ENCODE measurements around the gene PANX2. TPM values are rescaled to one million over a fixed set of nuclear protein-coding genes. Genes with fewer than 3 reads are reported as not detected.
"Not testable (repeated sequence)": the region's sequence is repeated elsewhere in the genome, so short reads cannot be mapped to it uniquely, and the experiment has no call there.

The PANX2 gene
- total RNA-seq, 1 donor from 2014 or later: 0.96 TPM

DNA sequence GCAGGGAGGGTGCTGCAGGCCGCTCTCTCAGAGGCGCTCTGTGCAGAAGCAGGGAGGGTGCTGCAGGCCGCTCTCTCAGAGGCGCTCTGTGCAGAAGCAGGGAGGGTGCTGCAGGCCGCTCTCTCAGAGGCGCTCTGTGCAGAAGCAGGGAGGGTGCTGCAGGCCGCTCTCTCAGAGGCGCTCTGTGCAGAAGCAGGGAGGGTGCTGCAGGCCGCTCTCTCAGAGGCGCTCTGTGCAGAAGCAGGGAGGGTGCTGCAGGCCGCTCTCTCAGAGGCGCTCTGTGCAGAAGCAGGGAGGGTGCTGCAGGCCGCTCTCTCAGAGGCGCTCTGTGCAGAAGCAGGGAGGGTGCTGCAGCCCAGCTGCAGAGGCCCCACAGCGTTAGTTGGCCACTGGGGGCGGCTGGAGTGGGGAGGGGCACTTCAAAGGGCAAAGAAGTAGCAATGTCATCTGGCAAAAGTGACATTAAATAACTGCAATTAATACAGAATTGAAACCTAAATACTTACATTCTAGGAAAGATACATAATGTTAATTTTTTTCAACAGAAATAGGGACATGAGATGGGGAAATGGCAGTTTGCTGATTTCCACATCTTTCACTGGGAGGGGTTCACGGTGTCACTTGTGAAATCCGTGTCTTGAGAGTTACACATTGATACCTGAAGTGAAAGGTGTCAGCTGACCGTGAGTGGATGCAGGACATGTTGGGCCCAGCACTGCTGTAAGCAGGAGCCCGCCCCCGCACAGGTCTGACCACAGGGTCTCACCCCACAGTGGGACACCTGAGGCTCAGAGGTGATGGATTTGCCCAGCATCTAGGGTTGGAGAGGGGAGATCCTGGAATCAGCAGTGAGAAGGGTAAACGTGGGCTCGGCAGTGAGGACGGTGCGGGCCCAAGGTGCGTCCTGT lies 23.0 kb upstream of the PANX2 start:
- not testable (repeated sequence) for DNase-seq (ENCODE audit: low spot score)

DNA sequence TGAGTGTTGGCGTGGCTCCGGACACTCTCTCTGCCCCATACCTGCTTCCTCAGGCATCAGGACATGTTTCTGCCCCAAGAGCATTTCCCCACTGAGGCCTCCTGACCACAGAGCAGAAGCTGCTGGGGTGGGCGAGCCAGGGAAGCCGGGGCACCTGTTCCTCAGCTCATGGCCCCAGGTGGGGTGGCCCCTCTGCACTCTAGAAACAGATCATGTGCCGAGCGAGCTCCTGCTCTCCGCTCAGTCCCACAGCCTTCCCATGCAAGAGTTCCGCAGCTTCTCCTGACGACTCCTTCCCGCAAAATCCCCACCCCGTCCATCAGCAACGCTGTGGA lies 22.4 kb upstream of the PANX2 start:
- no peak for DNase-seq (ENCODE audit: low spot score)

- DNase-seq (ENCODE audit: low spot score): peak; percentile 20
These were observed 21.4 kb upstream of the PANX2 start for GRCh38 chr22:50148991-50149721.

DNA sequence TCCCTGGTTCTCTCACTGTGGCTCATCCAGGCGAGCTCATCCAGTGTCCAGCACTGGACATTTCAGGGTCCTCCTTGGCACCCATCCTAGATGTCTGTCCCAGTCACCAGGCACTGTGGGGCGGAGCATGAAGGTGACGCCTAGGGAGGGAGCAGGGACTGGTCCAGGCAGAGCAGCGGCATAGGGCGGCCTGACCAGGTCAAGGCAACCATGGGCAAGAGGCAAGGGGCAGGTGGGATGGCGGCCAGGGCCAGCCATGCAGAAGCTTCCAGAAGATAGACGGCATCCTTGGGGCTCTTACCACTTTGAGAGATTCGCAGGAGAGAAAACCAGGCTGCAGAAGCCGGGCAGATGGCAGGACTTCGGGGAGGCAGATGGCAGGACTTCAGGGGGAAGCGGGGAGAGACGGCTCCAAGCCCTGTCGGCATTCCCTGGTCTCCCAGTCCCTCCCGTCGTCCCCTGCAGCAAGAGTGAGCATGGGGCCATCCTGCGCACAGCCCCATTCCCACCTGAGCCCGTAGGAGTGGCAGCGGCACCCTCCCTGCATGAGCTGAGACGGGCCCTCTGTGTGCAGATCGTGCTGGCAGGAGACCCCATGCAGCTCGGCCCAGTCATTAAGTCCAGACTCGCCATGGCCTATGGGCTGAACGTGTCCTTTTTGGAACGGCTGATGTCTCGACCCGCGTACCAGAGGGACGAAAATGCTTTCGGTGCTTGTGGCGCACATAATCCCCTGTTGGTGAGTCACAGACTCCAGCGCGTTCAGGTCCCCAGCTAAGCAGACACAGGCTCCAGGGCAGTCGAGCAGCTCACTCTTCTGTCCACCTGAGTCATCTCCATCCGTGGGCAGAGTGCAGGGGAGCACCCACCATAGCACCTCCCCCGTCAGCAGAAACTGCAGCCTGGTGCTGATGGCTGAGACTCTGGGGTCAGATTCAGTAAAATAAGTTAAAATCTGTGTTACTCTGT lies 20.1 kb upstream of the PANX2 start:
- DNase-seq (ENCODE audit: low spot score): no peak

GRCh38 chr22:50151571-50152537 lies 18.7 kb upstream of the PANX2 start:
- no peak for DNase-seq (ENCODE audit: low spot score)

- no peak for DNase-seq (ENCODE audit: low spot score)
These were observed 17.3 kb upstream of the PANX2 start for GRCh38 chr22:50153056-50153755.

DNA sequence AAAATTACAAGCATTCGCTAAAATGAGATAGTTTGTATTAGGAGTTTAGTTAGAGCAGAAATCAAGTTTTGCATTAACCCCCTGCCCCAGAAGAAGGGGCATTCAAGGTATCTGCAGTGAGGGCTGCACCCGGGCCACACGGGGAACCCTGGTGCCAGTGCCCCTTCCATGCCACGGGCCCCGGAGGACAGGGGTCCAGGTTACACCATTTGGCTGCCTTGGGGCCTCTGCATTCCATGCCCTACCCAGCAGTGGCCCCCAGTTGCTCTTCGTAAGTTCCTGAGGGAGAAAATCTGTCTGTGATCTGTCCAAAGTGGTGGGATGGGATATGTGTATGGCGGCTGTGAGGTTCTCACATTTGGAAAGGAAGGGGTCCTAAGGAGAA lies 16.8 kb upstream of the PANX2 start:
- no peak for DNase-seq (ENCODE audit: low spot score)

DNA sequence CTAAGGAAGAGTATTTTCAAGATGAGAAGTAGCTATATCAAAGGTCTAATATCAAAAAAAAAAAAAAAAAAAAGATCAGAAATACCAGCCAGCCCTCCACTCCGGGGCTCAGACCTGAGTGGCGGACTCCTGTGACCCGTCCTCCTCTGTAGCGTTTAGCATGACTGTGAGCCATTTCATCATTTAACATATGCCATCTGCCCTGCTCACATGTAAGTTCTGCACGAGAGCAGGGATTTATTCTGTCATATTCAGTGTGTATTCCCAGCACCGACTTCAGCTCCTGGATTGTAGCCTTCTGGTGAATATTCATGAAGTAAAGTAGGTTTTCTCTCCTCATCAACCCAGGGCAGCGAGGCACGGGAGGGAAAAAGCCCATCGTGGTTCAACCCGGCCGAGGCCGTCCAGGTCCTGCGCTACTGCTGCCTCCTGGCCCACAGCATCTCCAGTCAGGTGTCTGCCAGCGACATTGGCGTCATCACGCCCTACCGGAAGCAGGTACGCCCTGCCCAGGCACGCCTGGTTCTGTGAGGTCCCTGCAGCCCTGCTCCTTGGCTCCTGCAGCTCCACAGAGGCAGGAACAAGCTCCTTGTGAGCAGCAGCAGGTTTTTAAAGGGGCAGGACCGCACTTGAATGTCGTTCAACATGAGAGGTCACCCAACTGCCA lies 12.7 kb upstream of the PANX2 start:
- DNase-seq (ENCODE audit: low spot score): no peak

DNA sequence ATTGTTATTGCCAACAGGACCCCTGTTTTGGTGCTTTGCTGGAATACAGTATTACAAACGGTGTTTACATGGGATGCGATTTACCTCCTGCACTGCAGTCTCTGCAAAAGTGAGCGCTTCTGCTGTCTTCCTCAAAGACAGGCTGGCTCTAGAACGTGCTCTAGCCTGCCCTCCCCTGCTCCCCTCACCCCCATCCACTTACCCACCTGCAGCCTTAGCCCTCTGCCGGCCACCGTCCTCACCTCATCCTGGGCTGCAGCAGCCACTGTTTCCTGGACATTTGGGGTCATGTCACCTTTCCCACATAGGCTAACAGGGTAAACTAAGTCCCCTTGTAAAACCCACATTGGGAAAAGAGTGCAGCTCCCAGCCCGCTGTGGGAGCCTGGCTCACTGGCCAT lies 9.6 kb upstream of the PANX2 start:
- no peak for DNase-seq (ENCODE audit: low spot score)

- DNase-seq (ENCODE audit: low spot score): no peak
These were observed 8.8 kb upstream of the PANX2 start for GRCh38 chr22:50161508-50162390.

GRCh38 chr22:50162391-50162956 lies 8.1 kb upstream of the PANX2 start:
- no peak for DNase-seq (ENCODE audit: low spot score)

DNA sequence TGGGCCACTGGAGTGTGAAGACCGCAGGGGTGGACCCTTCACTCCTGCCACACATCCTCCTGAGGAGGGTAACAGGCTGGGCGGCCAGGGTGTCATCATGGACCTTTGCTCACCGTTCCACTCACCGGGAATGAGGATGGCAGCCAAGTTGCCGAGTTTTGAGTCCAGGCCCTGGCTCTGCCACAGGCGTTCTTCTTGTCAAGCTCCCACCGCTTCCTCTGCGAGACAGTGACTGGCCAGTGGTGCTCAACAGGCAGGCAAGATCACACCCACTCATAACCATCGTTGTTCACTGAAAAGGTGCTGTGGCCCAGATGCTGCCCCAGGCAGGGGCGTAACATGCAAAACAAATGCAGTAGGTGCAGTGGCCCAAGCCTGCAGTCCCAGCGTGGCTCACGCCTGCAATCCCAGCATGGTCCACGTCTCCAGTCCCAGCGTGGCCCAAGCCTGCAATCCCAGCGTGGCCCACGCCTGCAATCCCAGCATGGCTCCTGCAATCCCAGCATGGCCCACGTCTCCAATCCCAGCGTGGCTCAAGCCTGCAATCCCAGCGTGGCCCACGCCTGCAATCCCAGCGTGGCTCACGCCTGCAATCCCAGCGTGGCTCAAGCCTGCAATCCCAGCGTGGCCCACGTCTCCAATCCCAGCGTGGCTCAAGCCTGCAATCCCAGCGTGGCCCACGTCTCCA lies 5.0 kb upstream of the PANX2 start:
- no peak for DNase-seq (ENCODE audit: low spot score)

DNA sequence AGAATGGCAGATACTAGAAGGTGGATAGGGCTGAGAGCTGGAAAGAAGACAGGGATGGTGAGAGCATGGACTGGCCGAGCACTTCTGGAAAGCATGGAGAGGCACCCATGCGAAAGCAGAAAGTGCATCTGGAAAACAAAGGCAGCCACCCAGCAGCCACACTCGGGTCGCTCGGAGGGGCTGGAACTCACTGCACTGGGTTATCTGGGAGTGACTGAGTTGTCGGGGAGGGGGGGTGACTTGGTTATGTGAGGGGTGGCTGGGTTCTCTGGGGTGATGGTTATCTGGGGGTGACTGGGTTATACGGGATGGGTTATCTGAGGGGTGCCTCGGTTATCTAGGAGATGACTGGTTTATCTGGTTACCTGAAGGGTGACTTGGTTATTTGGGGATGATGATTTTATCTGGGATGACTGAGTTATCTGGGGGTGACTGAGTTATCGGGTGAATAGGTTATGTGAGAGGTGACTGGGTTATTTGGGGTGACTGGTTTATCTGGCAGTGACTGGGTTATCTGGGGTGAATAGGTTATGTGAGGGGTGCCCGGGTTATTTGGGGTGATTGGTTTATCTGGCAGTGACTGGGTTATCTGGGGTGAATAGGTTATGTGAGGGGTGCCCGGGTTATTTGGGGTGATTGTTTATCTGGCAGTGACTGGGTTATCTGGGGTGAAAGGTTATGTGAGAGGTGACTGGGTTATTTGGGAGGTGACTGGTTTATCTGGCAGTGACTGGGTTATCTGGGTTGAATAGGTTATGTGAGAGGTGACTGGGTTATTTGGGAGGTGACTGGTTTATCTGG lies 2.6 kb upstream of the PANX2 start:
- DNase-seq (ENCODE audit: low spot score): no peak

DNA sequence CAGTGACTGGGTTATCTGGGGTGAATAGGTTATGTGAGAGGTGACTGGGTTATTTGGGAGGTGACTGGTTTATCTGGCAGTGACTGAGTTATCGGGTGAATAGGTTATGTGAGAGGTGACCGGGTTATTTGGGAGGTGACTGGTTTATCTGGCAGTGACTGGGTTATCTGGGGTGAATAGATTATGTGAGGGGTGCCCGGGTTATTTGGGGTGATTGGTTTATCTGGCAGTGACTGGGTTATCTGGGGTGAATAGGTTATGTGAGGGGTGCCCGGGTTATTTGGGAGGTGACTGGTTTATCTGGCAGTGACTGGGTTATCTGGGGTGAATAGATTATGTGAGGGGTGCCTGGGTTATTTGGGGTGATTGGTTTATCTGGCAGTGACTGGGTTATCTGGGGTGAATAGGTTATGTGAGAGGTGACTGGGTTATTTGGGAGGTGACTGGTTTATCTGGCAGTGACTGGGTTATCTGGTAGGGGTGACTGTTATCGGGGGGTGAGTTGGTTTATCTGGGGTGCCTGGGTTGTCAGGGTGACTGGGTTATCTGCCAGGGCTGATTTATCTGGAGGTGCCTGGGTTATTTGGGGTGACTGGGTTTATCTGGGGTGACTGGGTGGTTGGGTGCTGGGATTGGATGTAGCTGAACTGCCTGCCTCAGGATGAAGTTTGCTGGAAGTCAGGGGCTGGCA lies 1.9 kb upstream of the PANX2 start:
- not testable (repeated sequence) for DNase-seq (ENCODE audit: low spot score)

DNA sequence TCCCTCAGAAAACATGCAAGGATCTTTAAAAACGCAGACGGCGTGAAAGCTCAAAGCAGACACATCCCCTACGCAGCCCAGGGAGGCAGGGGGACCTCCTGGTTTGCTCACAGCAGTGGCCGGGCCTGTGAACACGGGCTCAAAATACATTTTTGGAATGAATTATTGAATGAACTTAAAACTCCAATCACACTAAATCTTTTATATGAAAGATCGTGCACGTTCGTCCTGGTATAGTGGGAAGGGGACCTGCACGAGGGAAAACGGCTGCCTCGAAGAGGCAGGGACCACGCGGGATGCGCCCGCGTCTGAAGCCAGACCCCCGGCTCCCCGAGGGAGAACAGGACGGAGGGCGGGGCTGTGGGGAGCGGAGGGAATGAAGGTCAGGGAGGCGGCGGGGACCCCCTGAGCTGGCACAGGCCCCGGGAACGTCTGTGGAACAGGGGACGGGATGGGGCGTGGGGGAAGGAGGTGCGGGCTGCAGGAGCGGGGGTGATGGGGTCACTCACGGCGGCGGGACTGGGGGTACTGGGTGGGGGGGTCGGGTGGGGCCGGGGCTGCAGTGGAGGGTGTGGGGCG lies 1.3 kb upstream of the PANX2 start:
- no peak for DNase-seq (ENCODE audit: low spot score)

Measured in umbilical cord (tissue), 2 donors.